Measurements from ENCODE around the gene SYNGR2. TPM values are rescaled to one million over a fixed set of nuclear protein-coding genes. Genes with fewer than 3 reads are reported as not detected.

The SYNGR2 gene
- total and polyA plus RNA-seq, 9 of the 15 experiments (the other 6 are each of a cell fraction or from before 2014, with no cell fraction given) = 1.4 to 173 (median 87.8) TPM

- Histone ChIP-seq H3K27ac (ENCODE audit: extremely low read depth, low read depth, low read length) (no peak overlapping the region), H4K20me1 (replicated peaks; ENCODE audit: control insufficient read depth, insufficient read depth, low read length) (no peaks in the 10 kb centered on the region), H2AFZ (ENCODE audit: low read depth, low read length) (no peak overlapping the region), H3K79me2 (ENCODE audit: control insufficient read depth, insufficient read depth, low read length) (peaks cover 17% of the 10 kb centered on the region), H3K27me3 (ENCODE audit: control insufficient read depth in 2 of 2, insufficient read depth in 2 of 2, low read length in 2 of 2) (no peaks in the 10 kb centered on the region), H3K36me3 (ENCODE audit: control insufficient read depth, insufficient read depth, low read length) (no peaks in the 10 kb centered on the region), H3K9me1 (ENCODE audit: control insufficient read depth, insufficient read depth, low read length) (peaks cover under 1% of the 10 kb centered on the region), H3K4me1 (replicated peaks in 1 of 2; ENCODE audit: control insufficient read depth in 2 of 2, insufficient read depth in 2 of 2, low read length in 2 of 2) (peaks cover 74 to 99% of the 10 kb centered on the region in 2 experiments), H3K4me3 (no peak overlapping the region), H3K9me3 (replicated peaks; ENCODE audit: control insufficient read depth, insufficient read depth, low read depth, low read length) (no peaks in the 10 kb centered on the region), H3K4me2 (ENCODE audit: insufficient read depth, low read length) (peak overlapping the region; percentile 77), H3K9ac (ENCODE audit: insufficient read depth in 1 of 2, low read depth in 2 of 2, low read length in 2 of 2) (peak overlapping the region; percentile 56 to 88; a peak in 3 of 4 replicates)
- no peak for FAIRE-seq
- no TSS peak for BruUV-seq (replicated peaks)
- DNase-seq (ENCODE audit: extremely low read depth in 1 of 4, low spot score in 3 of 4) = no peak
- 75% methylated on average over 20 of the region's 20 CpGs for WGBS (ENCODE audit: insufficient coverage, low coverage, missing lambda C conversion rate)
- in situ Hi-C loops (cut with MboI) = no loop called here
- intact Hi-C loops (cut with micrococcal nuclease) = loop anchor here (5.0 kb wide), 1 partner anchor 36 kb away; no protein-coding TSS in a partner anchor
- ChIA-PET CTCF (ENCODE audit: low intra/inter-chr PET ratio) (no interaction called here), POLR2A (interaction anchor here (0.6 to 3.3 kb wide), 5 partner anchors 10 to 77 kb away, joined by 3 to 23 read pairs (median 5); partner anchors contain the start of genes AFMID and TK1)
- no peak for ATAC-seq
- TF ChIP-seq NR2C2 (CRISPR knock-in tag; IDR thresholded peaks at IDR 0.05) (no peak), NR2C2 (tag; IDR thresholded peaks at IDR 0.05) (no peak), ZKSCAN3 (CRISPR knock-in tag; IDR thresholded peaks at IDR 0.05) (no peak), POLR2G (IDR thresholded peaks at IDR 0.05; ENCODE audit: low read depth, low read length) (no peak), ZNF696 (CRISPR knock-in tag; conservative IDR thresholded peaks at IDR 0.05) (no peak), E2F6 (IDR thresholded peaks at IDR 0.05; ENCODE audit: borderline replicate concordance in 1 of 2, extremely low read depth in 1 of 2, insufficient read depth in 1 of 2, insufficient read length in 1 of 2, low read depth in 1 of 2, low read length in 1 of 2, poor library complexity in 1 of 2, severe bottlenecking in 1 of 2) (peak in 1 of 2 experiments; percentile 39), GTF3C2 (IDR thresholded peaks at IDR 0.05; ENCODE audit: borderline replicate concordance, extremely low read depth, insufficient read length) (peak; percentile 45), ZBTB7A (IDR thresholded peaks at IDR 0.05; ENCODE audit: borderline replicate concordance, control insufficient read depth, low read depth, low read length) (0 out of 2 replicates have a peak, but pooled peaks have one; percentile 16), SMARCA4 (IDR thresholded peaks at IDR 0.05) (0 out of 2 replicates have a peak, but pooled peaks have one; percentile 26), ZNF740 (CRISPR knock-in tag; IDR thresholded peaks at IDR 0.05) (no peak), ZNF740 (tag; IDR thresholded peaks at IDR 0.05) (no peak), ZBTB33 (CRISPR knock-in tag; IDR thresholded peaks at IDR 0.05) (peak; percentile 76), MECOM (CRISPR knock-in tag; IDR thresholded peaks at IDR 0.05) (no peak), ZFX (CRISPR knock-in tag; IDR thresholded peaks at IDR 0.05) (peak; percentile 38)
Measured at GRCh38 chr17:78141437-78142118, 26.8 kb upstream of the SYNGR2 start.

Measured in K562 (cell line).